Measurements from ENCODE around the gene MAP7.

MAP7 gene

DNA sequence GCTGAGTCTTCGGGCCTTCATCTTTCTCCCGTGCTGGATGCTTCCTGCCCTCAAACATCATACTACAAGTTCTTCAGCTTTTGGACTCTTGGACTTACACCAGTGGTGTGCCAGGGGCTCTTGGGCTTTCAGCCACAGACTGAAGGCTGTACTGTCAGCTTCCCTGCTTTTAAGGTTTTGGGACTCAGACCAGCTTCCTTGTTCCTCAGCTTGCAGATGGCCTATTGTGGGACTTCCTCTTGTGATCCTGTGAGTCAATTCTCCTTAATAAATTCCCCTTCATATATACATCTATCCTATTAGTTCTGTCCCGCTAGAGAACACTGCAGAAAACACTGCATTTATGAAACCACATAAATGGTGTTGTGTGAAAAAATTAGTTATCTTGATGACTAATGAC lies 246.7 kb downstream of the MAP7 start:
- peak; percentile 33 for DNase-seq (ENCODE audit: low spot score)

GRCh38 chr6:136294621-136295020 lies 255.6 kb downstream of the MAP7 start:
- no peak for DNase-seq (ENCODE audit: low spot score)

Data from Ammon's horn (tissue), 1 donor.